KMS-11 (cell line): ENCODE measurements around the gene LSP1.
"Not testable (repeated sequence)": the region's sequence is repeated elsewhere in the genome, so short reads cannot be mapped to it uniquely, and the experiment has no call there.

Experiments used
- H2AFZ ChIP-seq: fragments of 200-600 bp; sonication (generic); 2 replicates; pipeline ENCODE4 v1.6.1; 2016; ENCODE audit warnings: antibody characterized with exemption, mixed run types, low read depth
- H3K27ac ChIP-seq: fragments of 200-600 bp; sonication (generic); 2 replicates; pipeline ENCODE4 v1.6.1; 2016; ENCODE audit warnings: mild to moderate bottlenecking, mixed run types
- H3K27me3 ChIP-seq: fragments of 200-600 bp; sonication (generic); 2 replicates; pipeline ENCODE4 v1.6.1; 2017; ENCODE audit warnings: mild to moderate bottlenecking, low read depth, mixed run types, moderate library complexity; ENCODE audit not compliant: insufficient read depth
- H3K36me3 ChIP-seq: fragments of 200-600 bp; sonication (generic); 2 replicates; pipeline ENCODE4 v1.6.1; 2017; ENCODE audit warnings: mild to moderate bottlenecking, mixed run types; ENCODE audit not compliant: insufficient read depth
- H3K4me1 ChIP-seq: fragments of 200-600 bp; sonication (generic); 2 replicates; pipeline ENCODE4 v1.6.1; 2016; ENCODE audit warnings: mild to moderate bottlenecking, low read depth, mixed run types; ENCODE audit not compliant: poor library complexity, severe bottlenecking
- H3K4me2 ChIP-seq: fragments of 200-600 bp; sonication (generic); 2 replicates; pipeline ENCODE4 v1.7.0; 2016; ENCODE audit warnings: mild to moderate bottlenecking, mixed run types
- H3K4me3 ChIP-seq: fragments of 200-600 bp; sonication (generic); IDR thresholded peaks from 2 replicates; pipeline ENCODE4 v1.6.1; 2017; ENCODE audit warnings: low read depth, low read length, mixed read lengths; ENCODE audit not compliant: insufficient read depth
- H3K79me2 ChIP-seq: fragments of 200-600 bp; sonication (generic); 2 replicates; pipeline ENCODE4 v1.6.1; 2016; ENCODE audit warnings: low read depth, mixed run types; ENCODE audit not compliant: insufficient read depth
- H3K9ac ChIP-seq: fragments of 200-600 bp; sonication (generic); 2 replicates; pipeline ENCODE4 v1.6.1; 2016; ENCODE audit warnings: mild to moderate bottlenecking, mixed run types
- H4K20me1 ChIP-seq: fragments of 200-600 bp; sonication (generic); 2 replicates; pipeline ENCODE4 v1.6.1; 2016; ENCODE audit warnings: mild to moderate bottlenecking, mixed run types; ENCODE audit not compliant: insufficient read depth
- CTCF ChIP-seq: fragments of 200-600 bp; sonication (generic); conservative IDR thresholded peaks from 2 replicates; pipeline ENCODE4 v1.6.1; 2017; ENCODE audit warnings: low read depth, mild to moderate bottlenecking, antibody characterized with exemption, low read length, moderate library complexity, mixed read lengths

Gene LSP1

GRCh38 chr11:1875093-1875850, 22.4 kb downstream of the LSP1 start:
- Histone ChIP-seq H4K20me1 (no peaks in the 10 kb centered on the region), H3K4me3 (no peak overlapping the region), H3K4me2 (no peak overlapping the region), H3K9ac (no peak overlapping the region), H3K27me3 (peaks cover 85% of the 10 kb centered on the region), H2AFZ (no peak overlapping the region), H3K79me2 (no peaks in the 10 kb centered on the region), H3K27ac (no peak overlapping the region), H3K4me1 (no peaks in the 10 kb centered on the region), H3K36me3 (no peaks in the 10 kb centered on the region)
- no peak for TF ChIP-seq CTCF

DNA sequence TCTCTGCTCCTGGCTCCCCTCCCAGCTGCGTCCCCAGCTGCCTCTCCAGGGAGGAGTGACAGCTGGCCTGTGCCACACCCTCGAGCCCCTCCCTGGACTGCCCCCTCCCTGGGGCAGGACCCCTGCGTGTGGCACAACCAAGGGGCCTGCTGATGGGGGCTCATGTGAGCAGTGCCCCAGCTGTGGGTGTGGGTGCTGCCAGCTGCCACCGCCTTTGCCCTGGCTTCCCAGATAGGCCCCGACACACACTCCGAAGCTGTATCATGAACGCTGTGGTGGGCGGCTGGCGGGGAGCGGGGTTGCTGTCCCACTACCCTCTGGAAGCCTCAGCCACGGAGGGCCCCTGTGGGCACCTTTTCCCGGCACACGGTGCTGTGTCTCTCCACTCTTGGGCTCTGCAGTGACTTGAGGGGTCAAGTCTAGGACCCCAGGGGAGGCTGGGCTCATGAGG, 23.0 kb downstream of the LSP1 start:
- not testable (repeated sequence) for H3K4me2 ChIP-seq, H3K9ac ChIP-seq, H3K36me3 ChIP-seq, H3K4me1 ChIP-seq, H3K4me3 ChIP-seq, H2AFZ ChIP-seq, H3K27ac ChIP-seq, H3K79me2 ChIP-seq, H4K20me1 ChIP-seq
- peaks cover 85% of the 10 kb centered on the region for H3K27me3 ChIP-seq

- peak; percentile 58 for TF ChIP-seq CTCF
- Histone ChIP-seq H3K4me2 (no peak overlapping the region), H3K4me1 (no peaks in the 10 kb centered on the region), H3K36me3 (no peaks in the 10 kb centered on the region), H3K27ac (no peak overlapping the region), H4K20me1 (no peaks in the 10 kb centered on the region), H3K79me2 (no peaks in the 10 kb centered on the region), H3K27me3 (peaks cover 85% of the 10 kb centered on the region), H2AFZ (no peak overlapping the region), H3K9ac (no peak overlapping the region), H3K4me3 (no peak overlapping the region)
Observed at GRCh38 chr11:1876361-1877063, 23.6 kb downstream of the LSP1 start.

DNA sequence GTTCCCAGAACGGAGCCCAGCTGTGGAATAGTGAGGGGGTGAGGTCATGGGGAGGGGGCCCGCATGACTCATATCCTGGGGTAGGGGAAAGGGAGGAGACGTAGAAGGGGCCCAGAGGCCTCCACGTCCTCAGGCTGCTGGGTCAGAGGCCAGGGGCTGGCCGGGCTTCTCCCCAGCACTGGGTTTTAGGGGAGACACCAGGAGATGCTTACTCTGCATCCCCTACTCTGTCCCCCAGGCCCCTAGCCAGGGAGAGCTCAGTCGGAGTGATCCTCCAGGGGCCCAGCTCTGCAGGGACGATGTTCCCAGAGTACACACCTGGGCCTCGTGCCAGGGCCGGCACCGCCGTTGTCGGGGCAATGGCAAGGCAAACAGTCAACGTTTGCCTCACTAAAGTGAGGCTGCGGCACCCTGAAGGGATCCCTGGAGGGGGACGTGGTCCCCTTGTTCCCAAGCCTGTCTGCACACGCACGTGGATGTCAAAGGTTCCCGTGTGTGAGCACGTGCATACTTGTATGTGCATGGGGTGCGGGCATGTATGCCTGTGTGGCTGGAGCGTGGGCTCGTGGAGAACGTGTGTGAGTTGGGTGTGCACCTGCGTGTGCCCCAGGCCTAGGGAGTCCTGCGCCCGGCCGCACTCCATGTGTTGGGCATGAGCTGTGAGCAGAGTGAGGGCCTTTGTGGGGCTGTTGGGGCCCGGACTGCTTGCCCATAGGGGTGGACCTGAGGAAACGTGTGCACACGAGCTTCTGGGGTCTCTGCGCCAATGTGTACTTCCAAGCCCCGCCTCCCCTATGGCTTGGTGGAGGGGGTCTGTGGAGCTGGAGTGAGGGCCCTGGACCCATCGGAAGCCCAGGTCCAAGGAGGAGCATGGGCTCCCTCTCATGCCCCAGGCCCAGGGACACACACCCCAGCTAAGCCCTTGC, 24.6 kb downstream of the LSP1 start:
- no peak overlapping the region for H3K4me3 ChIP-seq
- H3K9ac ChIP-seq = no peak overlapping the region
- H2AFZ ChIP-seq = no peak overlapping the region
- no peak for TF ChIP-seq CTCF
- H3K4me2 ChIP-seq = no peak overlapping the region
- no peaks in the 10 kb centered on the region for H4K20me1 ChIP-seq
- no peaks in the 10 kb centered on the region for H3K79me2 ChIP-seq
- H3K36me3 ChIP-seq = no peaks in the 10 kb centered on the region
- no peaks in the 10 kb centered on the region for H3K4me1 ChIP-seq
- H3K27ac ChIP-seq = no peak overlapping the region
- peaks cover 84% of the 10 kb centered on the region for H3K27me3 ChIP-seq
